AG04450 (cell line): ENCODE measurements around the gene BLOC1S1. TPM values are rescaled to one million over a fixed set of nuclear protein-coding genes. Genes with fewer than 3 reads are reported as not detected.

Experiments used
- CTCF ChIA-PET: fragments of 300-600, 350-600 bp; formaldehyde crosslinking; extraction: SDS; loops from one replicate; lab custom pipeline; 2022; ENCODE audit warnings: antibody characterized with exemption, inconsistent platforms; lab: Charles Lee
- POLR2A ChIA-PET: fragments of 350-600 bp; formaldehyde crosslinking; extraction: SDS; loops from one replicate; lab custom pipeline; 2021; ENCODE audit warnings: antibody characterized with exemption, inconsistent platforms; lab: Yijun Ruan, JAX
- DNase-seq: peaks from one replicate; pipeline ENCODE4 v3.0.0-alpha.2; 2011; ENCODE audit warnings: low read depth, low spot score
- H3K27ac ChIP-seq: one replicate; pipeline ENCODE4 v1.5.1; 2012; ENCODE audit warnings: low read depth, low read length, control low read depth
- H3K27me3 ChIP-seq: one replicate; pipeline ENCODE4 v1.6.0; 2012; ENCODE audit warnings: low read length; ENCODE audit not compliant: control insufficient read depth, insufficient read depth
- H3K4me3 ChIP-seq: 2 replicates; pipeline ENCODE4 v1.5.1; 2011; ENCODE audit warnings: mild to moderate bottlenecking, low read depth, low read length, control low read depth
- H3K9me3 ChIP-seq: 2 replicates; pipeline ENCODE4 v1.5.1; 2012; ENCODE audit warnings: low read length; ENCODE audit not compliant: control insufficient read depth, insufficient read depth
- polyA plus RNA-seq: library from polyadenylated mRNA; depleted of rRNA; stranded (reverse); fragments of >200 nt; gene quantifications from 2 replicates; pipeline ENCODE4 v1.2.3, GENCODE V29; 2011
- TF ChIP-seq, protein P1 (sequence below): IDR thresholded peaks from 2 replicates; pipeline ENCODE4 v1.5.1; 2011; ENCODE audit warnings: low read depth, low read length, control low read depth, inconsistent platforms

Gene BLOC1S1
- polyA plus RNA-seq, 1 experiment, result 132 TPM

GRCh38 chr12:55745361-55746173, 29.7 kb downstream of the BLOC1S1 start:
- H3K27ac ChIP-seq, result no peak overlapping the region
- peak overlapping the region; percentile 79 for H3K4me3 ChIP-seq
- no peak for DNase-seq
- no peaks in the 10 kb centered on the region for H3K27me3 ChIP-seq
- POLR2A ChIA-PET, result no interaction called here
- CTCF ChIA-PET, result interaction anchor here (0.6 to 3.9 kb wide), 2 partner anchors 7 to 11 kb away, joined by 4 to 32 read pairs; no protein-coding TSS in a partner anchor
- TF ChIP-seq, protein P1, sequence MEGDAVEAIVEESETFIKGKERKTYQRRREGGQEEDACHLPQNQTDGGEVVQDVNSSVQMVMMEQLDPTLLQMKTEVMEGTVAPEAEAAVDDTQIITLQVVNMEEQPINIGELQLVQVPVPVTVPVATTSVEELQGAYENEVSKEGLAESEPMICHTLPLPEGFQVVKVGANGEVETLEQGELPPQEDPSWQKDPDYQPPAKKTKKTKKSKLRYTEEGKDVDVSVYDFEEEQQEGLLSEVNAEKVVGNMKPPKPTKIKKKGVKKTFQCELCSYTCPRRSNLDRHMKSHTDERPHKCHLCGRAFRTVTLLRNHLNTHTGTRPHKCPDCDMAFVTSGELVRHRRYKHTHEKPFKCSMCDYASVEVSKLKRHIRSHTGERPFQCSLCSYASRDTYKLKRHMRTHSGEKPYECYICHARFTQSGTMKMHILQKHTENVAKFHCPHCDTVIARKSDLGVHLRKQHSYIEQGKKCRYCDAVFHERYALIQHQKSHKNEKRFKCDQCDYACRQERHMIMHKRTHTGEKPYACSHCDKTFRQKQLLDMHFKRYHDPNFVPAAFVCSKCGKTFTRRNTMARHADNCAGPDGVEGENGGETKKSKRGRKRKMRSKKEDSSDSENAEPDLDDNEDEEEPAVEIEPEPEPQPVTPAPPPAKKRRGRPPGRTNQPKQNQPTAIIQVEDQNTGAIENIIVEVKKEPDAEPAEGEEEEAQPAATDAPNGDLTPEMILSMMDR, result no peak
- no peaks in the 10 kb centered on the region; the same call in 1 of the 2 replicates for H3K9me3 ChIP-seq

DNA sequence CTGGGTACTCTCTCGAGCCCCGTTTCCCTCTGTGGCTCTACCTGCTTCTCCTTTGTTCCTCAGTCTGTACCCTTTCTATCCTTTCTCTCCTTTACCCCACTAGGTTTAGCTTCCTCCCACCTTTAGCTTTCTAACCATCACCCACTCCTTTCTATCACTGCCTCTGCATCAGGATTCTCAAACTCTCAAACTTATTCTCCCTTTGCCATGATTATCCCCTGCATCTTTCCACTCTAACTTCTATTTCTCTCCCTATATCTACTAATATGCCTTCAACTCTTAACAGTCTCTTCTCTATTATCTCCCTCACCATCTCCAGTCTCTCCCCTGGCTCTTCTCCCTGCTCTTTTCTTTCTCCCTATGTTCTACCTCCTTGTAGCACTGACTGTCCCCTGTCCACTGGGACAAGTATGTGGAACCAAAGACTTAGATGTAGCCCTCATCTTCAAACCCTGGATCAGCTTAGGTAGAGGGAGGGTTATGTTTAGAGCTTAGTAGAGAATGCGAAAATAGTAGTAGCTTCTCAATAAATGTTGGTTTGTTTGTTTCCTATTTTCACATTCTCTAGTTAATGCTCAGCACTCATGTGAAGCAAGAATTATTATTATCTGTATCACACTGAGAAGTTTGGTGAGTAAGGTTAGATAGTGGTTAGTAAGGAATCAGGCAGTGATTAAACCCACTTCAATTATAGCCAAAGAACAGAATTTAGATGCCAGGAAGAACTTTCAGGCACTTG, 30.5 kb downstream of the BLOC1S1 start:
- CTCF ChIA-PET, result interaction anchor here (2.2 to 3.9 kb wide), 2 partner anchors 8 to 194 kb away, joined by 9 to 32 read pairs; no protein-coding TSS in a partner anchor
- Histone ChIP-seq H3K27me3 (no peaks in the 10 kb centered on the region), H3K9me3 (no peaks in the 10 kb centered on the region; the same call in 1 of the 2 replicates), H3K27ac (no peak overlapping the region), H3K4me3 (0 out of 2 replicates have a peak overlapping the region, but pooled peaks have one; percentile 22)
- POLR2A ChIA-PET, result interaction anchor here (0.6 kb wide), 1 partner anchor 103 kb away, joined by 9 read pairs; no protein-coding TSS in a partner anchor
- TF ChIP-seq, protein P1, result no peak
- no peak for DNase-seq

- TF ChIP-seq, protein P1, result no peak
- DNase-seq, result no peak
- Histone ChIP-seq H3K9me3 (no peaks in the 10 kb centered on the region; the same call in 1 of the 2 replicates), H3K4me3 (no peak overlapping the region), H3K27me3 (no peaks in the 10 kb centered on the region), H3K27ac (no peak overlapping the region)
- ChIA-PET CTCF (interaction anchor here (0.6 to 3.9 kb wide), 6 partner anchors 8 to 250 kb away, joined by 3 to 32 read pairs (median 7); no protein-coding TSS in a partner anchor), POLR2A (interaction anchor here (0.6 kb wide), 1 partner anchor 102 kb away, joined by 9 read pairs; no protein-coding TSS in a partner anchor)
Measured at GRCh38 chr12:55746913-55747231, 31.0 kb downstream of the BLOC1S1 start.

- TF ChIP-seq, protein P1, result no peak
- POLR2A ChIA-PET, result interaction anchor here (0.7 kb wide), 1 partner anchor 9 kb away, joined by 4 read pairs; no protein-coding TSS in a partner anchor
- H3K9me3 ChIP-seq, result no peaks in the 10 kb centered on the region; the same call in 1 of the 2 replicates
- no peaks in the 10 kb centered on the region for H3K27me3 ChIP-seq
- CTCF ChIA-PET, result interaction anchor here (1.5 to 3.9 kb wide), 4 partner anchors 10 to 192 kb away, joined by 4 to 32 read pairs (median 8); no protein-coding TSS in a partner anchor
- DNase-seq, result no peak
- no peak overlapping the region for H3K4me3 ChIP-seq
- no peak overlapping the region for H3K27ac ChIP-seq
Measured at GRCh38 chr12:55748230-55748993, 32.6 kb downstream of the BLOC1S1 start.
